Aorta (tissue), 5 donors: ENCODE measurements around the gene CCR8. TPM values are rescaled to one million over a fixed set of nuclear protein-coding genes. Genes with fewer than 3 reads are reported as not detected.
"Not testable (repeated sequence)": the region's sequence is repeated elsewhere in the genome, so short reads cannot be mapped to it uniquely, and the experiment has no call there.

Source experiments
- ATAC-seq: fragments of 200-7000 bp; cut with Tn5 transposase; one replicate; pipeline ENCODE4 v1.9.1; 2022; ENCODE audit warnings: moderate library complexity; ENCODE audit not compliant: low FRiP score
- DNase-seq, 2 donors: peaks; one replicate each; pipeline ENCODE4 v3.0.0-alpha.2; 2020
- H3K27ac ChIP-seq, 2 donors: one replicate each; pipeline ENCODE4 v1.5.1; 2013; ENCODE audit warnings: low read length in 2 of 2, mild to moderate bottlenecking in 2 of 2, moderate library complexity in 2 of 2, control low read depth in 1 of 2, inconsistent platforms in 1 of 2, low read depth in 1 of 2
- H3K27me3 ChIP-seq, 2 donors: one replicate each; pipeline ENCODE4 v1.6.1; 2013; ENCODE audit warnings: control low read depth in 1 of 2, low read length in 1 of 2, mild to moderate bottlenecking in 1 of 2, moderate library complexity in 1 of 2; ENCODE audit not compliant: insufficient read depth in 2 of 2, control insufficient read depth in 1 of 2
- H3K36me3 ChIP-seq, 2 donors: one replicate each; pipeline ENCODE4 v1.6.1; 2013; ENCODE audit warnings: control low read depth in 1 of 2, low read length in 1 of 2, mild to moderate bottlenecking in 1 of 2; ENCODE audit not compliant: insufficient read depth in 2 of 2, control insufficient read depth in 1 of 2
- H3K4me1 ChIP-seq, 2 donors: one replicate each; pipeline ENCODE4 v1.6.1; 2013; ENCODE audit warnings: low read length in 2 of 2, control low read depth in 1 of 2, mild to moderate bottlenecking in 1 of 2, moderate library complexity in 1 of 2; ENCODE audit not compliant: insufficient read depth in 2 of 2, control insufficient read depth in 1 of 2
- H3K4me3 ChIP-seq, 2 donors: one replicate each; pipeline ENCODE4 v1.5.1; 2013; ENCODE audit warnings: low read length in 2 of 2, control low read depth in 1 of 2, mild to moderate bottlenecking in 1 of 2
- H3K9me3 ChIP-seq: one replicate; pipeline ENCODE4 v1.6.1; 2013; ENCODE audit warnings: mild to moderate bottlenecking, low read length; ENCODE audit not compliant: control insufficient read depth
- whole genome bisulfite sequencing, 2 donors: extraction: QIAGEN DNeasy Blood & Tissue Kit; methylation state at CpG; one replicate each; pipeline ENCODE4 v1.1.7; 2013; 5-methylcytosine and 5-hydroxymethylcytosine counted together
- intact Hi-C, 2 donors: fragments of 100-400 bp; cut with DNase I; formaldehyde crosslinking; loops; one replicate each; pipeline versions ENCODE4 v1.14.2 to v1.15.0; 2022
- polyA plus RNA-seq, 2 donors: library from polyadenylated mRNA; stranded (reverse); fragments of 200-250 nt; gene quantifications; one replicate each; pipeline ENCODE4 v1.2.3, GENCODE V29; 2013
- total RNA-seq, 2 donors: library from RNA; stranded (reverse); fragmentation: NEBNext Ultra II Directional; extraction: Animal tissue kit (Norgen Biotek cat#: 25700); gene quantifications; one replicate each; pipeline ENCODE4 v1.2.1, GENCODE V29; 2021
- donor health status: healthy with polysubstance abuse.
- donor health status: Bipolar disorder and iron deficiency.
- donor health status: DM: no; HTN: no; CAD: no.
- donor health status: DM: no; HTN: no; CAD: no.
- donor health status: DM: yes; HTN: yes; CAD: no.

Gene CCR8
- total and polyA plus RNA-seq, 4 donors = not detected

DNA sequence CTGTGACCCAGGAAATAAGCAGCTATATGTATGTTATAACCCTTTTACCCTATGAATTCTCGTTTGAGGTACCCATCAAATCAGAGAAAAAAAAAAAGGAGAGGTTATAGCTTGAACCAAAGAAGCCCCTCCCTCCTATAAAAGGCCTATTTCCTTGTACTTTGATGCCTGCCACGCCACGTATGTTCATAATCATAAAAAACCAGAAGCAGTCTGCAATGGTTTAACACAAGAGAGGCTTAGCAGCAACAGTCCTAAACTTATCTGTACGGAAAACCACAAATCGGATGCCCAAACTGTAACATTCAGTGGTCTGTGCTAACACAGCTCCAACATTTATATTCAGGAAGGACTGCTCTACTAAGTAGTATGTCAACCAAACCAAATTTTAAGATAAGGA, 21.2 kb downstream of the CCR8 start:
- Histone ChIP-seq H3K9me3 (no peaks in the 10 kb centered on the region), H3K27me3 (no peaks in the 10 kb centered on the region), H3K4me3 (no peak overlapping the region), H3K36me3 (no peaks in the 10 kb centered on the region), H3K27ac (no peak overlapping the region), H3K4me1 (no peaks in the 10 kb centered on the region)
- intact Hi-C loops = no loop called here
- ATAC-seq (no peak), DNase-seq (no peak)
- WGBS, 2 donors = 73 to 84% methylated on average over 5 of the region's 5 CpGs

DNA sequence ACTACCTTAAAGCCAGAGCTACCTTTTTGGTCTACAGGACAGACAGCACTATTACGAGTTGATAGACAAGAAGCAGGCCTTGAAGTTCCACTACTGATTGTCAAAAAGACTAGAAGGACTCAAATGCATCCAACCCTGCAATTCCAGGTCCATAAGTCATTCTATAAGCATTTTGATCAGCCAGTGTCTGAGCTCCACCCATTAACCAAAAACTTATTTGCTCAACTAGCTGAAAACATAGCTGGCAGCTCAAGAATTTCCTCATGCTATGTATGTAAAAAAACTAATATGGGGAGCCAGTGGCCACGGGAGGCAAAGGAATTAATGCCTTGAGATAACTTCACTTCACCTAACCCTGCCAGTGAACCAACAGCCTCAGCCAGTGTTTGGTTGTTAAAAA, 21.6 kb downstream of the CCR8 start:
- ATAC-seq, DNase-seq, H3K9me3 ChIP-seq, H3K27ac ChIP-seq, intact Hi-C loops, H3K36me3 ChIP-seq, H3K27me3 ChIP-seq, H3K4me1 ChIP-seq, H3K4me3 ChIP-seq: not testable (repeated sequence)
- 52 to 58% methylated on average over 2 of the region's 2 CpGs for WGBS, 2 donors

DNA sequence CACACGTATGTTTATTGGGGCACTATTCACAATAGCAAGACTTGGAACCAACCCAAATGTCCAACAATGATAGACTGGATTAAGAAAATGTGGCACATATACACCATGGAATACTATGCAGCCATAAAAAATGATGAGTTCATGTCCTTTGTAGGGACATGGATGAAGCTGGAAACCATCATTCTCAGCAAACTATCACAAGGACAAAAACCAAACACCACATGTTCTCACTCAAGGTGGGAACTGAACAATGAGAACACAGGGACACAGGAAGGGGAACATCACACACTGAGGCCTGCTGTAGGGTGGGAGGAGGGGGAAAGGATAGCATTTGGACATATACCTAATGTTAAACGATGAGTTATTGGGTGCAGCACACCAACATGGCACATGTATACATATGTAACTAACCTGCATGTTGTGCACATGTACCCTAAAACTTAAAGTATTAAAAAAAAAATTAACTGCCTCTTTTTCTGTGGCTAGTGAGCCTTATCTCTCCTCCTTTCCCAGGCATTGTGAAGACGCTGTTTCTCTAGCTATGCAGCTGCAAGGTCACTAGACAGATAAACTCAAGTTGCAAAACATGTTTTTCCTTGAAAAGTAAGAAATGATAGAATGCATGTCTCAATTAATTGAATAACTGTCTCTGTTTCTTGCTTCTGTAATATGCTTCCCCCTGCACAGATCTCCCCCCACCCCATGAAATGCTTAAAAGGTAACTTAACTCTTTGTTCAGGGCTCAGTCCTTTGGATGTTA, 23.8 kb downstream of the CCR8 start:
- H3K9me3 ChIP-seq, H3K4me3 ChIP-seq, H3K4me1 ChIP-seq, H3K27ac ChIP-seq, H3K36me3 ChIP-seq, H3K27me3 ChIP-seq, DNase-seq, ATAC-seq, intact Hi-C loops: not testable (repeated sequence)
- WGBS, 2 donors = 70 to 75% methylated on average over 3 of the region's 3 CpGs

DNA sequence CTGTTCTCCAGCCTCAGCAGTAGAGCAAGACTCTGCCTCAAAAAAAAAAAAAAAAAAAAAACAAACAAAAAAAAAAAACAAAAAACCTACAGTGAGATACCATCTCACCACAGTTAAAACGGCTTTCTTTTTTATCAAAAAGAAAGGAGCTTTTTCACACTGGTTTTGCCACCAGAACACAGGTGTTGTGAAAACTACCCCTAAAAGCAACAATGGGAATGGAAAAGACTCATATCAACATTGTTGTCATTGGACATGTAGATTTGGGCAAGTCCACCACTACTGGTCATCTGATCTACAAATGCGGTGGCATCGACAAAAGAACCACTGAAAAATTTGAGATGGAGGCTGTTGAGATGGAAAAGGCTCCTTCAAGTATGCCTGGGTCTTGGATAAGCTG, 28.8 kb downstream of the CCR8 start:
- no peaks in the 10 kb centered on the region for H3K36me3 ChIP-seq
- H3K9me3 ChIP-seq = peaks cover 2% of the 10 kb centered on the region
- DNase-seq (no peak), ATAC-seq (no peak)
- no peak overlapping the region for H3K27ac ChIP-seq
- intact Hi-C loops = no loop called here
- 83 to 86% methylated on average over 3 of the region's 3 CpGs for WGBS, 2 donors
- H3K4me3 ChIP-seq = no peak overlapping the region
- H3K27me3 ChIP-seq = peaks cover 0 to 1% of the 10 kb centered on the region in 2 donors
- no peaks in the 10 kb centered on the region for H3K4me1 ChIP-seq

DNA sequence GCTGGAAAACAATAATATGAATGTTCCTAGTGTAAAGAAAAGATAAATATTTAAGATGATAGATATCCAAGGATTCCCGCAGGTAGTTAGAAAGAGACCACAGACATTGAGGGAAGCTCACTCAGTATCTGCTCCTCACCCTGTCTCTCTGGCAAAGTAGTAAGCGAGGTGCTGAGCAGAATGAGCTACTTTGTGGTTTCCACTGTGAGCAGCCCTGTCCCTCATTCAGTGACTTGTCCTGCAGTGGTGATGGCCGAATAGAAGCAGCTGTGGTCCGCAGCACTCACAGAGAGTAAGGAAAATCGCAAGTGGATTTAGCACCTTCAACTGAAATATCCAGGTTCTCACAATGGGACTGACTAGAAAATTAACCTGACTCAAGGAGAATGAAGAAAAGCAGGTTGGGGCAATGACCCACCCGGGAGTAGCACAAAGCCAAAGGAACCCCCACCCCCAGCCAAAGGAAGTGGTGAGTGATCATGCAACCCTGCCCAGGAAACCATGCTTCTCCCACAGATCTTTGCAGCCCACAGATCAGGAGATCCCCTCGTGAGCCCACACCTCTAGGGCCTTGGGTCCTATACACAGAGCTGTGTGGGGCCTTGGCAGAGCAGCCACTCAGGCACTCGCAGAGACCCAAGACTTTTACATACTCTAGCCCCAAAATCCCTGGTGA, 31.9 kb downstream of the CCR8 start:
- Histone ChIP-seq H3K27ac (no peak overlapping the region), H3K4me3 (no peak overlapping the region), H3K9me3 (peaks cover 2% of the 10 kb centered on the region), H3K4me1 (no peaks in the 10 kb centered on the region), H3K36me3 (no peaks in the 10 kb centered on the region), H3K27me3 (peaks cover 0 to 1% of the 10 kb centered on the region in 2 donors)
- ATAC-seq (no peak), DNase-seq (no peak)
- intact Hi-C loops = no loop called here
- 81 to 83% methylated on average over 8 of the region's 8 CpGs for whole genome bisulfite sequencing, 2 donors

DNA sequence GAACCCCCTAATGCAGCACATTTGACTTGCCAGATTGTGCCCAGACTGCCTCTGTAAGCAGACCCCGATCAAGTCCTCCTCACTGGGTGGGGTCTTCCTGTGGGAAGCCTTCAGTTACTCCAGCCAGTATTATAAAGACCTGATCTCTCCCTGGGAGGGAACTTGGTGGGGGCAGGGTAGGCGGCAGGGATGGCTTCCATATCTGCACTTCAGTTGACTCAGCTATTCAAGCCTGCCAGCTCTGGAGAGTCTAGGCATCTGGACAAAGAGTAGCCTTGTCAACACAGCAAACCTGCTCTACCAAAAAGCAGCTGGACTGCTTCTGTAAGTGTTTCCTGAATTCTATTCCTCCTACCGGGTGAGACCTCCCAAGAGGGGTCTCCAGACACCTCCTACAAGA, 32.7 kb downstream of the CCR8 start:
- intact Hi-C loops = no loop called here
- Histone ChIP-seq H3K36me3 (no peaks in the 10 kb centered on the region), H3K4me3 (no peak overlapping the region), H3K27ac (no peak overlapping the region), H3K4me1 (no peaks in the 10 kb centered on the region), H3K9me3 (peaks cover 2% of the 10 kb centered on the region), H3K27me3 (peaks cover 0 to 1% of the 10 kb centered on the region in 2 donors)
- DNase-seq (no peak), ATAC-seq (no peak)
- 48 to 51% methylated on average over 3 of the region's 3 CpGs for WGBS, 2 donors

DNA sequence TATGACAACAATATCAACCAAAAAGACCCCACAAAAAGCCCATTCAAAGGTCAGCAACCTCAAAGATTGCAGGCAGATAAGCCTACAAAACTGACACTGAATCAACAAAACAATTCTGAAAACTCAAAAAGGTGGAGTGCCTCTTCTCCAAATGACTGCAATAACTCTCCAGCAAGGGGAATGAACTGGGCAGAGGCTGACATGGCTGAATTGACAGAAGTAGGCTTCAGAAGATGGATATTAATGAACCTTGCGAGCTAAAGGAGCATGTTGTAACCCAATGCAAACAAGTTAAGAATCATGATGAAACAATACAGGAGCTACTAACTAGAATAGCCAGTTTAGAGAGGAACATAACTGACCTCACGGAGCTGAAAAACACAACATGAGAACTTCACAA, 33.3 kb downstream of the CCR8 start:
- Histone ChIP-seq H3K4me1 (no peaks in the 10 kb centered on the region), H3K27ac (no peak overlapping the region), H3K9me3 (peaks cover 2% of the 10 kb centered on the region), H3K27me3 (peaks cover 0 to 1% of the 10 kb centered on the region in 2 donors), H3K4me3 (no peak overlapping the region), H3K36me3 (no peaks in the 10 kb centered on the region)
- no peak for ATAC-seq
- intact Hi-C loops = no loop called here
- 58 to 61% methylated on average over 2 of the region's 2 CpGs for WGBS, 2 donors
- DNase-seq = no peak

DNA sequence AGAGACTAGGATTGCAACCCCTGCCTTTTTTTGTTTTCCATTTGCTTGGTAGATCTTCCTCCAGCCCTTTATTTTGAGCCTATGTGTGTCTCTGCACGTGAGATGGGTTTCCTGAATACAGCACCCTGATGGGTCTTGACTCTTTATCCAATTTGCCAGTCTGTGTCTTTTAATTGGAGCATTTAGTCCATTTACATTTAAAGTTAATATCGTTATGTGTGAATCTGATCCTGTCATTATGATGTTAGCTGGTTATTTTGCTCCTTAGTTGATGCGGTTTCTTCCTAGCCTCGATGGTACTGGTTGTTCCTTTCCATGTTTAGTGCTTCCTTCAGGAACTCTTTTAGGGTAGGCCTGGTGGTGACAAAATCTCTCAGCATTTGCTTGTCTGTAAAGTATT, 40.9 kb downstream of the CCR8 start:
- ATAC-seq, H3K27ac ChIP-seq, H3K36me3 ChIP-seq, H3K4me1 ChIP-seq, intact Hi-C loops, H3K4me3 ChIP-seq, H3K9me3 ChIP-seq, DNase-seq, H3K27me3 ChIP-seq: not testable (repeated sequence)
- 79 to 81% methylated on average over 4 of the region's 4 CpGs for WGBS, 2 donors

DNA sequence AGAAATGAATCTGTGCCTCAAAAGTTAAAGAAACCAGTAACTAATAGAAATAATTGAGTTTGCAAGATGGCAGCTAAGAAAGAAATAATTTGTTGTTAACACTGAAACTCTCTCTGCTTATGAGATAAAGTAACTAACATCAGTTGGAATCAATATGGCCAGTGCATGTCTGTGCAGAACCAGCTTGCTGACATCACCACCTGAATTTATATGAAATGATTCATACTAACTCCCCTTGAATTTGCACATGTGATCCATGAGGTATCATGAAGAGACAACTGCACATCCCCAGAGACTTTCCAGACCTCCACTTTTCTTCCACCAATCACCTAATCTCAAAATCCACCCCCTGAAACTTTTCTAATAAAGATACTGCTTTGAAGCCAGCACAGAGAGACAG, 43.3 kb downstream of the CCR8 start:
- peaks cover 4% of the 10 kb centered on the region for H3K9me3 ChIP-seq
- no peaks in the 10 kb centered on the region for H3K27me3 ChIP-seq
- no peak overlapping the region for H3K27ac ChIP-seq
- DNase-seq (no peak), ATAC-seq (no peak)
- H3K4me1 ChIP-seq = no peaks in the 10 kb centered on the region
- intact Hi-C loops = no loop called here
- H3K36me3 ChIP-seq = no peaks in the 10 kb centered on the region
- H3K4me3 ChIP-seq = no peak overlapping the region
